Gastroesophageal sphincter (tissue), 4 donors: ENCODE results near the gene ANO7. TPM values are rescaled to one million over a fixed set of nuclear protein-coding genes. Genes with fewer than 3 reads are reported as not detected.

Experiments used
- ATAC-seq: fragments of 150-250 bp; one replicate; pipeline ENCODE4 v1.9.1; 2016; ENCODE audit warnings: mild to moderate bottlenecking, moderate library complexity
- H3K27ac ChIP-seq, 4 donors: fragments of 200-600 bp; sonication (generic) in 3 of 4; 1 replicate in 3 of 4; 2 replicates in 1 of 4; pipeline ENCODE4 v1.5.1; 2016 to 2019
- H3K27me3 ChIP-seq: fragments of 200-600 bp; sonication (generic); one replicate; pipeline ENCODE4 v1.5.1; 2019
- H3K36me3 ChIP-seq, 2 donors: fragments of 200-600 bp; sonication (generic); one replicate each; pipeline ENCODE4 v1.5.1; 2019; ENCODE audit warnings: control low read depth in 1 of 2
- H3K4me1 ChIP-seq, 3 donors: fragments of 200-600 bp; sonication (generic); 1 replicate in 2 of 3; 2 replicates in 1 of 3; pipeline ENCODE4 v1.5.1; 2016 to 2019; ENCODE audit warnings: control low read depth in 2 of 3
- H3K4me3 ChIP-seq, 2 donors: fragments of 200-600 bp; sonication (generic); one replicate each; pipeline ENCODE4 v1.5.1; 2019; ENCODE audit warnings: mild to moderate bottlenecking in 1 of 2, moderate library complexity in 1 of 2
- H3K9me3 ChIP-seq, 3 donors: fragments of 200-600 bp; sonication (generic); one replicate each; pipeline ENCODE4 v1.5.1; 2017 to 2019; ENCODE audit warnings: control low read depth in 2 of 3
- CTCF ChIP-seq, 4 experiments: fragments of 200-600 bp in 2 of 4; fragments of 450-650 bp in 2 of 4; sonication (generic) in 1 of 4; IDR thresholded peaks; one replicate each; pipeline ENCODE4 v1.5.1; 2017 to 2019; ENCODE audit warnings: antibody characterized with exemption in 4 of 4, mild to moderate bottlenecking in 2 of 4, moderate library complexity in 2 of 4
- EP300 ChIP-seq: sonication (generic); formaldehyde crosslinking; IDR thresholded peaks from one replicate; pipeline ENCODE4 v1.6.1; 2017; ENCODE audit warnings: antibody characterized with exemption, mild to moderate bottlenecking
- POLR2A ChIP-seq, 2 donors: fragments of 450-650 bp; IDR thresholded peaks; one replicate each; pipeline ENCODE4 v1.6.1; 2017; ENCODE audit warnings: antibody characterized with exemption in 2 of 2, mild to moderate bottlenecking in 2 of 2, moderate library complexity in 1 of 2
- POLR2AphosphoS5 ChIP-seq: sonication (generic); formaldehyde crosslinking; IDR thresholded peaks from one replicate; pipeline ENCODE4 v1.6.1; 2017; ENCODE audit warnings: antibody characterized with exemption
- WGBS, 2 donors: methylation state at CpG; one replicate each; pipeline ENCODE4 v1.1.5; 2018; ENCODE audit warnings: low coverage in 1 of 2; 5-methylcytosine and 5-hydroxymethylcytosine counted together
- total RNA-seq, 4 donors: library from RNA; depleted of rRNA; stranded (reverse); fragments of >200 nt; gene quantifications; one replicate each; pipeline ENCODE4 v1.1.0, GENCODE V29; 2016

The ANO7 gene
- total RNA-seq, 4 donors from 2014 or later = 0.16 to 0.81 (median 0.53) TPM

GRCh38 chr2:241177526-241178334 is 10.7 kb upstream of the ANO7 start:
- Histone ChIP-seq H3K4me1 (no peaks in the 10 kb centered on the region), H3K36me3 (peaks cover 0 to 94% of the 10 kb centered on the region in 2 donors), H3K27me3 (no peaks in the 10 kb centered on the region), H3K27ac (no peak overlapping the region), H3K4me3 (no peak overlapping the region), H3K9me3 (no peaks in the 10 kb centered on the region)
- no peak for ATAC-seq
- WGBS, 2 donors = 96 to 98% methylated on average over 3 to 7 of the region's 12 CpGs
- TF ChIP-seq POLR2A (IDR thresholded peaks at IDR 0.05) (no peak), EP300 (no peak), CTCF (IDR thresholded peaks at IDR 0.05) (no peak), POLR2AphosphoS5 (no peak)

GRCh38 chr2:241178961-241179360 is 9.5 kb upstream of the ANO7 start:
- Histone ChIP-seq H3K9me3 (no peaks in the 10 kb centered on the region), H3K36me3 (peaks cover 0 to 97% of the 10 kb centered on the region in 2 donors), H3K27ac (peak overlapping the region in 3 of 4 donors; percentile 29 to 51 (median 46)), H3K4me3 (no peak overlapping the region), H3K27me3 (no peaks in the 10 kb centered on the region), H3K4me1 (no peaks in the 10 kb centered on the region)
- TF ChIP-seq EP300 (no peak), POLR2AphosphoS5 (no peak), POLR2A (IDR thresholded peaks at IDR 0.05) (no peak), CTCF (IDR thresholded peaks at IDR 0.05) (no peak)
- ATAC-seq = no peak
- WGBS, 2 donors = 71 to 74% methylated on average over 2 to 4 of the region's 4 CpGs

GRCh38 chr2:241179899-241180298 is 8.6 kb upstream of the ANO7 start:
- 52 to 74% methylated on average over 4 of the region's 4 CpGs for WGBS, 2 donors

DNA sequence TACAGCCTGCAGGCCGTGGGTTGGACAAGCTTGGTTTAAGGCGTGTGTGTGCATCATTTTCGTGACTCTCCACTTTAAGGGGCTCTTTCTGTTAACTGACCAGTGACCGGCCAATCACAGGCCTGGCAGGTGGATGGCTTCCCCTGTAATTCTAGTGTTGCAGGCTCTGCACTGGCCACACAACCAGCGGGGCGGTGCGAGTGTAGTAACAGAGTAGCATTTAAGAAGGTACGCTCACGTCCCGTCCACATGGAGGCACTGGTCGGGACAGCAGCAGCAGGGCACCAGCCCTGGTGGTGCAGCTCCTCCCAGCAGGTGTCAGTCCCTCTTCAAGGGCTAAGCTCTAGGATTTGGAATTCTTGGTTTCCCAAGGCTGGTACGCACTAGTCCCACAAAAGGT is 8.0 kb upstream of the ANO7 start:
- H3K36me3 ChIP-seq = peaks cover 0 to 82% of the 10 kb centered on the region in 2 donors
- WGBS, 2 donors = 76 to 100% methylated on average over 1 to 3 of the region's 12 CpGs
- TF ChIP-seq POLR2AphosphoS5 = no peak
- no peak for TF ChIP-seq POLR2A (IDR thresholded peaks at IDR 0.05)
- TF ChIP-seq CTCF (IDR thresholded peaks at IDR 0.05) = no peak
- no peak for TF ChIP-seq EP300

More at GRCh38 chr2:241179899-241180298, 8.6 kb upstream of the ANO7 start:
- Histone ChIP-seq H3K36me3 (peaks cover 0 to 88% of the 10 kb centered on the region in 2 donors), H3K27ac (peak overlapping the region in 1 of 4 donors; percentile 46), H3K4me3 (no peak overlapping the region), H3K9me3 (no peaks in the 10 kb centered on the region), H3K4me1 (no peaks in the 10 kb centered on the region), H3K27me3 (no peaks in the 10 kb centered on the region)
- peak; percentile 84 for ATAC-seq
- peak; percentile 63 for TF ChIP-seq POLR2AphosphoS5
- no peak for TF ChIP-seq EP300

DNA sequence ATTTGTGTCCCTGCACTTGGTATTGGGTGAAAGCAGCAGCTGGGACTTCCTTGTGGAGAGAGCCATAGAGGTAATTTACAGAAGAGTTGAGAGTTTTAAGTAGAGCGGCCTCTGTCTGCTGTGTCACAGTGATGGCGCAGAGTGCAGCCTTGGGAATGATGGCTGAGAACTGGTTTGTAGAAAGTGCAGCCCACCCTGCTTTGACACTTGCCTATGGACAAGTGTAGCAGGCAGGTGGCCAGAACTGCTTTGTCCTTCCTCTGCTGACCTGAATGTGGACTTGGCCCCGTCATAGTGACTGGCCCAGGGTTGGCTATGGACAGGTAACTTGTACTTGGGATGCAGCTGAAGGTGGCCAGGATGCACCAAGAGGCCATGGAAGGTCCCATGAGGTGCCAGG is 6.4 kb upstream of the ANO7 start:
- no peak for TF ChIP-seq POLR2A (IDR thresholded peaks at IDR 0.05)
- Histone ChIP-seq H3K9me3 (no peaks in the 10 kb centered on the region), H3K4me3 (no peak overlapping the region), H3K4me1 (no peaks in the 10 kb centered on the region), H3K36me3 (peaks cover 0 to 66% of the 10 kb centered on the region in 2 donors), H3K27ac (no peak overlapping the region), H3K27me3 (peaks cover 3% of the 10 kb centered on the region)
- no peak for ATAC-seq
- no CpG with 5 or more reads among the region's 3 CpGs for WGBS, 2 donors

More for the DNA sequence above, 8.0 kb upstream of the ANO7 start:
- H3K27ac ChIP-seq = no peak overlapping the region
- ATAC-seq = no peak
- no peak overlapping the region for H3K4me3 ChIP-seq
- H3K4me1 ChIP-seq = no peaks in the 10 kb centered on the region
- no peaks in the 10 kb centered on the region for H3K9me3 ChIP-seq
- no peaks in the 10 kb centered on the region for H3K27me3 ChIP-seq
